Spinal cord (tissue), 10 donors: ENCODE data around the gene CCL8. TPM values are rescaled to one million over a fixed set of nuclear protein-coding genes. Genes with fewer than 3 reads are reported as not detected.

Experiments
- DNase-seq, 6 donors: peaks; one replicate each; pipeline versions ENCODE4 v3.0.0 to v3.0.0-alpha.2; 2013 to 2015; ENCODE audit warnings: low spot score in 6 of 6, low read depth in 4 of 6
- H3K27ac ChIP-seq: one replicate; pipeline ENCODE4 v1.5.1; 2013; ENCODE audit warnings: low read depth, low read length, control low read depth
- H3K27me3 ChIP-seq: one replicate; pipeline ENCODE4 v1.6.1; 2013; ENCODE audit warnings: low read length; ENCODE audit not compliant: control insufficient read depth, insufficient read depth
- H3K36me3 ChIP-seq: one replicate; pipeline ENCODE4 v1.6.1; 2013; ENCODE audit warnings: low read length; ENCODE audit not compliant: control insufficient read depth, insufficient read depth
- H3K4me1 ChIP-seq: one replicate; pipeline ENCODE4 v1.6.1; 2013; ENCODE audit warnings: low read length; ENCODE audit not compliant: control insufficient read depth, insufficient read depth
- H3K4me3 ChIP-seq: one replicate; pipeline ENCODE4 v1.5.1; 2013; ENCODE audit warnings: low read depth, low read length, control low read depth
- H3K9me3 ChIP-seq: one replicate; pipeline ENCODE4 v1.6.1; 2013; ENCODE audit warnings: low read length; ENCODE audit not compliant: control insufficient read depth, insufficient read depth
- WGBS: methylation state at CpG from one replicate; pipeline ENCODE4 v1.1.5; 2013; ENCODE audit warnings: missing lambda C conversion rate; ENCODE audit not compliant: insufficient coverage; 5-methylcytosine and 5-hydroxymethylcytosine counted together
- long read RNA-seq, 4 donors: transcript quantifications; one replicate each; lab custom pipeline, GENCODE V29; 2026
- polyA plus RNA-seq, 2 donors: library from polyadenylated mRNA; unstranded; fragments of 120-200 nt; gene quantifications; one replicate each; pipeline ENCODE4 v1.2.1, GENCODE V29; 2013; ENCODE audit not compliant: insufficient read length in 2 of 2
- total RNA-seq, 2 donors: library from RNA; depleted of rRNA in 1 of 2; stranded (reverse); fragments of 120-200 nt in 1 of 2; fragments of >200 nt in 1 of 2; gene quantifications; one replicate each; pipeline versions ENCODE4 v1.2.3 to v1.2.4, GENCODE V29; 2013 to 2014
- donor health status: healthy.

The CCL8 gene
- total RNA-seq (under 1 TPM; 0.72 to 0.89 TPM), polyA plus RNA-seq (not detected)
- long read RNA-seq, donor 1 = 0 reads
- long read RNA-seq, donor 2 = 0 reads
- long read RNA-seq, donor 3 = 0 reads
- long read RNA-seq, donor 4, partial matches to known transcripts = 0 of 1 reads
- long read RNA-seq, donor 4, other reads (novel, unspliced or antisense) = 0 of 1 reads

DNA sequence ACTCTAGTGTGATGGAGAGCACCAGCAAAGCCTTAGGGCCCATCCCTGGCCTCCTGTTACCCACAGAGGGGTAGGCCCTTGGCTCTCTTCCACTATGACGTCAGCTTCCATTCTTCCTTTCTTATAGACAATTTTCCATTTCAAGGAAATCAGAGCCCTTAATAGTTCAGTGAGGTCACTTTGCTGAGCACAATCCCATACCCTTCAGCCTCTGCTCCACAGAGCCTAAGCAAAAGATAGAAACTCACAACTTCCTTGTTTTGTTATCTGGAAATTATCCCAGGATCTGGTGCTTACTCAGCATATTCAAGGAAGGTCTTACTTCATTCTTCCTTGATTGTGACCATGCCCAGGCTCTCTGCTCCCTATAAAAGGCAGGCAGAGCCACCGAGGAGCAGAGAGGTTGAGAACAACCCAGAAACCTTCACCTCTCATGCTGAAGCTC lies at the start of gene CCL8:
CCL8 (plus strand) TSS at position 397 of the 445 bp plus-strand sequence. CDS start 67 bp downstream, outside the sequence.
- no peak for DNase-seq

GRCh38 chr17:34269969-34270368 lies 49.3 kb upstream of the CCL8 start, which contains the start of gene CCL7:
CCL7 (plus strand) TSS chr17:34270221; CDS start chr17:34270291, 70 bp downstream.
- DNase-seq = no peak
- Histone ChIP-seq H3K27ac (no peak within 1 kb of the TSS), H3K4me3 (no peak within 1 kb of the TSS), H3K4me1 (no peaks in the 10 kb centered on the region), H3K36me3 (no peaks in the 10 kb centered on the region), H3K9me3 (no peaks in the 10 kb centered on the region), H3K27me3 (no peaks in the 10 kb centered on the region)
- 64% methylated on average over 1 of the region's 1 CpG for WGBS

More for the DNA sequence above, at the start of gene CCL8:
- H3K36me3 ChIP-seq = no peaks in the 10 kb centered on the region
- no peaks in the 10 kb centered on the region for H3K9me3 ChIP-seq
- H3K4me3 ChIP-seq = no peak within 1 kb of the TSS
- no peaks in the 10 kb centered on the region for H3K27me3 ChIP-seq
- no peak within 1 kb of the TSS for H3K27ac ChIP-seq
- 65% methylated on average over 2 of the region's 2 CpGs for WGBS
- H3K4me1 ChIP-seq = peaks cover 4% of the 10 kb centered on the region

GRCh38 chr17:34275881-34276280 lies 43.4 kb upstream of the CCL8 start:
- peak in 1 of 6 donors; percentile 3 for DNase-seq
- Histone ChIP-seq H3K27me3 (no peaks in the 10 kb centered on the region), H3K27ac (no peak overlapping the region), H3K4me1 (no peaks in the 10 kb centered on the region), H3K9me3 (no peaks in the 10 kb centered on the region), H3K36me3 (no peaks in the 10 kb centered on the region), H3K4me3 (no peak overlapping the region)
- WGBS = no CpG with 5 or more reads among the region's 1 CpG

DNA sequence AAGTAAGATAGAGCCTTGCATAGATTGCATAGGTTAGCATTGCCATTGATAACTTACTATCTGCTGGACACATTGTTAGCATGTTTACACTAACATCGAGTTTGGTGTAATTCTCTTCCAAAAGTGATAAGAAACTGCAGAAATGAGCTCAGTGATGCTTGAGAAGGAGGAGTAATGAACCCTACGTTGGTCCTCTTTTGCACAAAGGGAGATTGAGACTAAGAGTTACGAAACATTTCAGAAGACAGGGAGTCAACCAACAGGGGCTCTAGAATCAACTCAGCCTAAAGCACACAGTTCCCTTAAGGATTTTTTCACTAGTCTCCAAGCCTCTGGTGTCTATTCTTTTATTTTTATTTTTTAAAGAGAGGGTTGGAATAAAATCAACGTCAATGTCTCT lies 42.4 kb upstream of the CCL8 start:
- H3K27ac ChIP-seq = no peak overlapping the region
- DNase-seq = no peak
- WGBS = 50% methylated on average over 1 of the region's 4 CpGs
- no peaks in the 10 kb centered on the region for H3K4me1 ChIP-seq
- H3K9me3 ChIP-seq = no peaks in the 10 kb centered on the region
- no peaks in the 10 kb centered on the region for H3K36me3 ChIP-seq
- H3K4me3 ChIP-seq = no peak overlapping the region
- H3K27me3 ChIP-seq = no peaks in the 10 kb centered on the region

DNA sequence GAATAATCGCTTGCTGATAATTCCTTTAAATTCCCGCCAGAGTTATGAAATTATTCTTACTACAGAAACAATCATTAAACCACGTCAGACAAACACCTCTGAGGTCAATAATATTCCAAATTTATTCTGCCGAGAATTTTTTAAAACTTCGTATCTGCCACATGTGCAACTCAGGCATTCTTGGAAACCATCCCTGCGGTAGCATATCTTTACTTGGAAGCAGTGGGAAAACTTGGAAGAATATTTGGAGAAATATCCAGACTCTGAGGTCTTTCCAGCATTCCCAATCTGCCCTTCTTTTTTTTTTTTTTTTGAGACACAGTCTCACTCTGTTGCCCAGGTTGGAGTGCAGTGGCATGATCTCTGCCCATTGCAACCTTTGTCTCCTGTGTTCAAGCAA lies 35.7 kb upstream of the CCL8 start:
- Histone ChIP-seq H3K27ac (no peak overlapping the region), H3K4me1 (no peaks in the 10 kb centered on the region), H3K27me3 (no peaks in the 10 kb centered on the region), H3K36me3 (no peaks in the 10 kb centered on the region), H3K4me3 (no peak overlapping the region), H3K9me3 (no peaks in the 10 kb centered on the region)
- WGBS = 83% methylated on average over 2 of the region's 6 CpGs
- no peak for DNase-seq

DNA sequence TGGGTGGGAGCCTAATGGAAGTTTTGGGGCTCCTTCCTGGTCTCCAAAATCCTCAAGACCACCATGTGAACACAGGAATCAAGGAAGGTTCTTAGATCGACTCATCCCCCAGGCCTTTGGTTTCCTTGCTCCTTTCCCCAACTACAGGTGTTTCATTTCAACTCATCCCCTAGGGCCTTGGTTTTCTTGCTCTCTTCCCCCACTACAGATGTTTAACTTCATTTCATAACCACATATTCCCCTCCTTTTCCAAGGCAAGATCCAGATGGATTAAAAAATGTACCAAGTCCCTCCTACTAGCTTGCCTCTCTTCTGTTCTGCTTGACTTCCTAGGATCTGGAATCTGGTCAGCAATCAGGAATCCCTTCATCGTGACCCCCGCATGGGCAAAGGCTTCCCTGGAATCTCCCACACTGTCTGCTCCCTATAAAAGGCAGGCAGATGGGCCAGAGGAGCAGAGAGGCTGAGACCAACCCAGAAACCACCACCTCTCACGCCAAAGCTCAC lies 33.9 kb upstream of the CCL8 start, which contains the start of gene CCL11:
CCL11 (plus strand) TSS at position 457 of the 507 bp plus-strand sequence. CDS start 67 bp downstream, outside the sequence.
- no peak for DNase-seq
- 59% methylated on average over 4 of the region's 4 CpGs for WGBS
- no peaks in the 10 kb centered on the region for H3K27me3 ChIP-seq
- H3K4me1 ChIP-seq = no peaks in the 10 kb centered on the region
- no peak within 1 kb of the TSS for H3K4me3 ChIP-seq
- no peaks in the 10 kb centered on the region for H3K9me3 ChIP-seq
- no peaks in the 10 kb centered on the region for H3K36me3 ChIP-seq
- H3K27ac ChIP-seq = no peak within 1 kb of the TSS

GRCh38 chr17:34287875-34288274 lies 31.4 kb upstream of the CCL8 start:
- DNase-seq = no peak
- no peaks in the 10 kb centered on the region for H3K4me1 ChIP-seq
- no CpG with 5 or more reads among the region's 2 CpGs for WGBS
- no peak overlapping the region for H3K27ac ChIP-seq
- no peak overlapping the region for H3K4me3 ChIP-seq
- no peaks in the 10 kb centered on the region for H3K36me3 ChIP-seq
- no peaks in the 10 kb centered on the region for H3K9me3 ChIP-seq
- H3K27me3 ChIP-seq = no peaks in the 10 kb centered on the region

DNA sequence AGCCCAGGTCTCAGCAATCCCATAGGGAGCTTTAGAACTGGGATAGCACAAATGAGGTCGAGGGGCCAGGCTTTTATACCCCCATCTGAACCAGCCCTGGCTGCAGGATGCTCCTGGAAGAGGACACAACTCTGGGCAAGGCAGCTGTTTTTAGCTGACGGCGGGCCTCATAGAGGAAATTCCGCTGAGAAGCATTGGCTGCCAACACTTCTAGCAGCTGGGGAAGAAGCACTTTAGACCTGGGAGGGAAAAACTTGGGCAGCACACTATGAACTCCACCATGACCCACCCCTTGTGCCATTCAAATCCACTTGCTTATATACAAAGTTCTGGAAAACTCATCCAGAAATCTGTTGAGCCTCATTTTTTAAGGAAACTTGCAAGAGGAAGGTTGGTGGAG lies 28.6 kb upstream of the CCL8 start:
- Histone ChIP-seq H3K4me1 (no peaks in the 10 kb centered on the region), H3K27ac (no peak overlapping the region), H3K27me3 (no peaks in the 10 kb centered on the region), H3K4me3 (no peak overlapping the region), H3K9me3 (no peaks in the 10 kb centered on the region), H3K36me3 (no peaks in the 10 kb centered on the region)
- no peak for DNase-seq
- 66% methylated on average over 4 of the region's 4 CpGs for WGBS

GRCh38 chr17:34291721-34292348 lies 27.4 kb upstream of the CCL8 start:
- Histone ChIP-seq H3K36me3 (no peaks in the 10 kb centered on the region), H3K9me3 (no peaks in the 10 kb centered on the region), H3K4me1 (no peaks in the 10 kb centered on the region), H3K27me3 (no peaks in the 10 kb centered on the region), H3K27ac (no peak overlapping the region), H3K4me3 (no peak overlapping the region)
- 75% methylated on average over 5 of the region's 6 CpGs for WGBS
- DNase-seq = no peak

DNA sequence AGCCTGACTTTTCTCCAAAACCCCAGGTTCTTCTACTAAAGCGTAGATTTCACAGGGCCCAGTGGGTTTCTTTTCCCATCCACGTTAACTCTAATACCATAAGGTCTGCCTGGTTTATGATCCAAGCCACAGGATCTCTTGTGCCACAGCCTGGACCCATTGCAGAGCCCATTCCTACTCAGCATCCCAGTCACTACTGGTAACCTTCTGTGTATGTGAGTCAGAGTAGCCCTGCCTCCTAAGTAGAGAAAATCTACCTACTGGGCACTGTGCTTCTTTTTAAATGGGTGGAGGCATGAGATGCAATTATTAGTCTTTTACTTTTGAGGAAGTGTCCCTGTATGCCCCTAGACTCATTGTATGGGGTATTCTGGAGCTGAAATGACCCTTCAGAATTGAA lies 20.2 kb upstream of the CCL8 start:
- H3K4me3 ChIP-seq = no peak overlapping the region
- H3K36me3 ChIP-seq = no peaks in the 10 kb centered on the region
- WGBS = 100% methylated on average over 2 of the region's 2 CpGs
- H3K27ac ChIP-seq = no peak overlapping the region
- H3K4me1 ChIP-seq = no peaks in the 10 kb centered on the region
- no peak for DNase-seq
- no peaks in the 10 kb centered on the region for H3K27me3 ChIP-seq
- H3K9me3 ChIP-seq = no peaks in the 10 kb centered on the region
